ENCODE results near the gene DGKI.

The DGKI gene

GRCh38 chr7:137657476-137658189 lies 189.1 kb downstream of the DGKI start:
- H3K4me3 ChIP-seq (ENCODE audit: low read depth in 1 of 2, low read length in 2 of 2), result no peak overlapping the region
- H3K9me3 ChIP-seq (ENCODE audit: low read length), result no peaks in the 10 kb centered on the region
- no peaks in the 10 kb centered on the region for H3K4me1 ChIP-seq (ENCODE audit: insufficient read depth, low read length)
- H3K27ac ChIP-seq (ENCODE audit: low read depth, low read length), result no peak overlapping the region
- H3K9ac ChIP-seq (ENCODE audit: low read length), result no peak overlapping the region
- no peaks in the 10 kb centered on the region for H3K36me3 ChIP-seq (ENCODE audit: insufficient read depth, low read length)
- H3K27me3 ChIP-seq (ENCODE audit: control insufficient read depth in 1 of 2, insufficient read depth in 2 of 2, low read length in 2 of 2), result no peaks in the 10 kb centered on the region

GRCh38 chr7:137656850-137657232 lies 189.9 kb downstream of the DGKI start:
- Histone ChIP-seq H3K4me1 (ENCODE audit: insufficient read depth, low read length) (no peaks in the 10 kb centered on the region), H3K27me3 (ENCODE audit: control insufficient read depth in 1 of 2, insufficient read depth in 2 of 2, low read length in 2 of 2) (no peaks in the 10 kb centered on the region), H3K4me3 (ENCODE audit: low read depth in 1 of 2, low read length in 2 of 2) (no peak overlapping the region), H3K9me3 (ENCODE audit: low read length) (no peaks in the 10 kb centered on the region), H3K9ac (ENCODE audit: low read length) (no peak overlapping the region), H3K27ac (ENCODE audit: low read depth, low read length) (no peak overlapping the region), H3K36me3 (ENCODE audit: insufficient read depth, low read length) (no peaks in the 10 kb centered on the region)

GRCh38 chr7:137656227-137656849 lies 190.4 kb downstream of the DGKI start:
- Histone ChIP-seq H3K4me3 (ENCODE audit: low read depth in 1 of 2, low read length in 2 of 2) (no peak overlapping the region), H3K9me3 (ENCODE audit: low read length) (no peaks in the 10 kb centered on the region), H3K36me3 (ENCODE audit: insufficient read depth, low read length) (no peaks in the 10 kb centered on the region), H3K27ac (ENCODE audit: low read depth, low read length) (no peak overlapping the region), H3K27me3 (ENCODE audit: control insufficient read depth in 1 of 2, insufficient read depth in 2 of 2, low read length in 2 of 2) (no peaks in the 10 kb centered on the region), H3K9ac (ENCODE audit: low read length) (no peak overlapping the region), H3K4me1 (ENCODE audit: insufficient read depth, low read length) (no peaks in the 10 kb centered on the region)

- H3K27me3 ChIP-seq (ENCODE audit: control insufficient read depth in 1 of 2, insufficient read depth in 2 of 2, low read length in 2 of 2), result no peaks in the 10 kb centered on the region
- H3K36me3 ChIP-seq (ENCODE audit: insufficient read depth, low read length), result no peaks in the 10 kb centered on the region
- H3K4me1 ChIP-seq (ENCODE audit: insufficient read depth, low read length), result no peaks in the 10 kb centered on the region
- H3K4me3 ChIP-seq (ENCODE audit: low read depth in 1 of 2, low read length in 2 of 2), result no peak overlapping the region
- no peaks in the 10 kb centered on the region for H3K9me3 ChIP-seq (ENCODE audit: low read length)
- no peak overlapping the region for H3K9ac ChIP-seq (ENCODE audit: low read length)
- no peak overlapping the region for H3K27ac ChIP-seq (ENCODE audit: low read depth, low read length)
These were observed 191.0 kb downstream of the DGKI start for GRCh38 chr7:137655804-137656203.

GRCh38 chr7:137652721-137653120 lies 194.1 kb downstream of the DGKI start:
- Histone ChIP-seq H3K27me3 (ENCODE audit: control insufficient read depth in 1 of 2, insufficient read depth in 2 of 2, low read length in 2 of 2) (no peaks in the 10 kb centered on the region), H3K9me3 (ENCODE audit: low read length) (no peaks in the 10 kb centered on the region), H3K4me3 (ENCODE audit: low read depth in 1 of 2, low read length in 2 of 2) (no peak overlapping the region), H3K27ac (ENCODE audit: low read depth, low read length) (no peak overlapping the region), H3K4me1 (ENCODE audit: insufficient read depth, low read length) (no peaks in the 10 kb centered on the region), H3K9ac (ENCODE audit: low read length) (no peak overlapping the region), H3K36me3 (ENCODE audit: insufficient read depth, low read length) (no peaks in the 10 kb centered on the region)

GRCh38 chr7:137647905-137648565 lies 198.7 kb downstream of the DGKI start:
- H3K4me1 ChIP-seq (ENCODE audit: insufficient read depth, low read length), result no peaks in the 10 kb centered on the region
- no peaks in the 10 kb centered on the region for H3K27me3 ChIP-seq (ENCODE audit: control insufficient read depth in 1 of 2, insufficient read depth in 2 of 2, low read length in 2 of 2)
- H3K9me3 ChIP-seq (ENCODE audit: low read length), result no peaks in the 10 kb centered on the region
- H3K36me3 ChIP-seq (ENCODE audit: insufficient read depth, low read length), result no peaks in the 10 kb centered on the region
- H3K27ac ChIP-seq (ENCODE audit: low read depth, low read length), result no peak overlapping the region
- no peak overlapping the region for H3K4me3 ChIP-seq (ENCODE audit: low read depth in 1 of 2, low read length in 2 of 2)
- H3K9ac ChIP-seq (ENCODE audit: low read length), result no peak overlapping the region

- no peak overlapping the region for H3K4me3 ChIP-seq (ENCODE audit: low read depth in 1 of 2, low read length in 2 of 2)
- H3K4me1 ChIP-seq (ENCODE audit: insufficient read depth, low read length), result peaks cover 8% of the 10 kb centered on the region
- no peak overlapping the region for H3K9ac ChIP-seq (ENCODE audit: low read length)
- no peak overlapping the region for H3K27ac ChIP-seq (ENCODE audit: low read depth, low read length)
- H3K27me3 ChIP-seq (ENCODE audit: control insufficient read depth in 1 of 2, insufficient read depth in 2 of 2, low read length in 2 of 2), result no peaks in the 10 kb centered on the region
- no peaks in the 10 kb centered on the region for H3K9me3 ChIP-seq (ENCODE audit: low read length)
- H3K36me3 ChIP-seq (ENCODE audit: insufficient read depth, low read length), result no peaks in the 10 kb centered on the region
These were observed 204.3 kb downstream of the DGKI start for GRCh38 chr7:137642472-137642871.

GRCh38 chr7:137642031-137642430 lies 204.7 kb downstream of the DGKI start:
- H3K36me3 ChIP-seq (ENCODE audit: insufficient read depth, low read length), result no peaks in the 10 kb centered on the region
- H3K27ac ChIP-seq (ENCODE audit: low read depth, low read length), result no peak overlapping the region
- peaks cover 8% of the 10 kb centered on the region for H3K4me1 ChIP-seq (ENCODE audit: insufficient read depth, low read length)
- no peak overlapping the region for H3K9ac ChIP-seq (ENCODE audit: low read length)
- no peaks in the 10 kb centered on the region for H3K9me3 ChIP-seq (ENCODE audit: low read length)
- H3K4me3 ChIP-seq (ENCODE audit: low read depth in 1 of 2, low read length in 2 of 2), result no peak overlapping the region
- H3K27me3 ChIP-seq (ENCODE audit: control insufficient read depth in 1 of 2, insufficient read depth in 2 of 2, low read length in 2 of 2), result no peaks in the 10 kb centered on the region

GRCh38 chr7:137636376-137636775 lies 210.4 kb downstream of the DGKI start:
- no peaks in the 10 kb centered on the region for H3K36me3 ChIP-seq (ENCODE audit: insufficient read depth, low read length)
- H3K27me3 ChIP-seq (ENCODE audit: control insufficient read depth in 1 of 2, insufficient read depth in 2 of 2, low read length in 2 of 2), result no peaks in the 10 kb centered on the region
- no peaks in the 10 kb centered on the region for H3K9me3 ChIP-seq (ENCODE audit: low read length)
- no peaks in the 10 kb centered on the region for H3K4me1 ChIP-seq (ENCODE audit: insufficient read depth, low read length)
- no peak overlapping the region for H3K27ac ChIP-seq (ENCODE audit: low read depth, low read length)
- H3K4me3 ChIP-seq (ENCODE audit: low read depth in 1 of 2, low read length in 2 of 2), result no peak overlapping the region
- no peak overlapping the region for H3K9ac ChIP-seq (ENCODE audit: low read length)

- Histone ChIP-seq H3K4me3 (ENCODE audit: low read depth in 1 of 2, low read length in 2 of 2) (no peak overlapping the region), H3K9ac (ENCODE audit: low read length) (no peak overlapping the region), H3K27me3 (ENCODE audit: control insufficient read depth in 1 of 2, insufficient read depth in 2 of 2, low read length in 2 of 2) (no peaks in the 10 kb centered on the region), H3K36me3 (ENCODE audit: insufficient read depth, low read length) (no peaks in the 10 kb centered on the region), H3K27ac (ENCODE audit: low read depth, low read length) (no peak overlapping the region), H3K4me1 (ENCODE audit: insufficient read depth, low read length) (no peaks in the 10 kb centered on the region), H3K9me3 (ENCODE audit: low read length) (no peaks in the 10 kb centered on the region)
These were observed 210.9 kb downstream of the DGKI start for GRCh38 chr7:137635874-137636273.

GRCh38 chr7:137635132-137635531 lies 211.6 kb downstream of the DGKI start:
- H3K9me3 ChIP-seq (ENCODE audit: low read length), result no peaks in the 10 kb centered on the region
- no peak overlapping the region for H3K27ac ChIP-seq (ENCODE audit: low read depth, low read length)

More at GRCh38 chr7:137635132-137635531, 211.6 kb downstream of the DGKI start:
- H3K9ac ChIP-seq (ENCODE audit: low read length), result no peak overlapping the region
- no peak overlapping the region for H3K4me3 ChIP-seq (ENCODE audit: low read depth in 1 of 2, low read length in 2 of 2)
- H3K4me1 ChIP-seq (ENCODE audit: insufficient read depth, low read length), result no peaks in the 10 kb centered on the region
- no peaks in the 10 kb centered on the region for H3K36me3 ChIP-seq (ENCODE audit: insufficient read depth, low read length)
- no peaks in the 10 kb centered on the region for H3K27me3 ChIP-seq (ENCODE audit: control insufficient read depth in 1 of 2, insufficient read depth in 2 of 2, low read length in 2 of 2)
